Stomach (tissue), 4 donors: ENCODE data around the gene CGB8.

Experiments used
- CTCF ChIP-seq, 7 experiments: fragments of 450-650 bp in 4 of 7; fragments of 200-600 bp in 3 of 7; sonication (generic) in 3 of 7; IDR thresholded peaks; one replicate each; pipeline ENCODE4 v1.5.1; 2016 to 2019; ENCODE audit warnings: antibody characterized with exemption in 7 of 7, control low read depth in 2 of 7, mild to moderate bottlenecking in 1 of 7
- POLR2A ChIP-seq, 4 donors: fragments of 450-650 bp; IDR thresholded peaks; one replicate each; pipeline ENCODE4 v1.6.1; 2016; ENCODE audit warnings: antibody characterized with exemption in 4 of 4, control low read depth in 2 of 4, mild to moderate bottlenecking in 1 of 4, moderate library complexity in 1 of 4
- POLR2AphosphoS5 ChIP-seq, 3 donors: sonication (generic); formaldehyde crosslinking; IDR thresholded peaks; one replicate each; pipeline ENCODE4 v1.6.1; 2016; ENCODE audit warnings: antibody characterized with exemption in 3 of 3

GRCh38 chr19:49069026-49069425, 20.1 kb upstream of the CGB8 start:
- TF ChIP-seq CTCF (IDR thresholded peaks at IDR 0.05), result no peak
- TF ChIP-seq POLR2A (IDR thresholded peaks at IDR 0.05), result no peak
- TF ChIP-seq POLR2AphosphoS5 (IDR thresholded peaks at IDR 0.05), result no peak
